NCI-H2227 (cell line): ENCODE results near the gene ZNF277.
A peak's percentile ranks its signal among the peaks of the same experiment; 100 is the strongest.

ENCODE experiments used
- DNase-seq: peaks from one replicate; lab custom pipeline; 2025; ENCODE audit not compliant: unreplicated experiment; lab: John Stamatoyannopoulos, UW

ZNF277 gene

DNA sequence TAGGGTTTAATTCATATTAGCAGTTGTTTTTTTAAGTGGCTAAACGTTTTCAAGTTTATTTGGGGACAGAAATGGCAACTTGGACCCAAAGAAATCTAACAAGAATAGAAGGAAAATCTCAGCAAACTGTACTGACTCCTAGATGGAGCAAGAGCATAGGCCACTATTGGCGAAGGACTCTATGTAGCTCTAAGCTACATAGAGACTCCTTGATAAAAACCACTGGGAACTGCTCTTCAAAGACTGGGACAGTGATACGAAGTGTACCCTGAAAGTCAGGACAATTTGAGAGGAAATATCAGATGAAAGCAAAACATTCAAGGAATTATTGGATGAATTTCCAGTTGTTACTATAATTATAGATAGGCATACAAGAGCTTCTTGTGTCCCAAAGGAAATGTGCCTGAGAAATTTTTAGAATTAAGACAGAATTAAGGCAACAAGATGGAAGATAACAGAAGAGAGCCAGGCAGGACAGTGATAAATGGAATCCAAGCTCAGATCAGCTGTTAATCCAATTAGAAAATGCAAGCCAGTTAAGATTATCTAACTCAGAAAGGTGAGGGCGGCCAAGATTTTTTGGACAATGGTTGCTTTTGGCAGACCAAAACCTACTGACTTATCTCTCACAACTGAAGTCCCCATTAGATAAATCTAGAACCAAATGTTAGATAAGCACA, 140.0 kb downstream of the ZNF277 start:
- no peak for DNase-seq

DNA sequence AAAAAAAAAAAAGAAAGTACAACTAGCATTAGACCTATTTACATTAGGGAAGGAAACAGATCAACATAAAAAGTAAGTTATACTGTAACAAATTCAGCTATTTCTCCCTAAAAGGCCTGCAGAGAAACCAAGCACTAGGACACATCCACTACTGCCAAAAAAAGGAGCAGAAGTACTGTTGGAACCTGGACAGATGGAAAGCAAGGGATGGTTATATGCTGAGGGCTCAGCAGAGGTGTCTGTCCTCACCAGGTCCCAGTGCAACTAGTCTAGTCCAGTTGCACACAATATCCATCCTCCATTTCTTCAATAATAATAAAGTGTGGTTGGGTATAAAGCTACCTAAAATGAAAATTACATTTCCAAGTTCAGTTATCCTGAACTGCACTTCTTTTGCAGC, 140.6 kb downstream of the ZNF277 start:
- DNase-seq: no peak

DNA sequence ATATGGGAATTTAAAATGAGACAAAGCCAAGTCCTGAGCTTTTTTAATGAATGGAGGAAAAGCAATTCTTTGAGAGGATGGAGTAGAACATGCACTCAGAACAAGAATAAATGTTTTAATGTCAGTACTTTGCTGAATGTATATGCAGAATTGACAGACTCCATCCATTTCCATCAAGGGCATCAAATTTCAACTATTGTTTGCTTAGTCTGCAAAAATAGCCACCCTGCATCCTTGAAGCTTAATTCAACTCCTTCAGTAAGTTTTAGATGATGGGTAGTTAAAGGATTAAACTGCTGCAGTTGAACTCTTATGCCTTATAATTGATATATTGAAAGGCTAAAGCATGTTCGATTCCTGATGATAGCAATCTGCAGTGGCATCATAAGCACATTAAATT, 144.1 kb downstream of the ZNF277 start:
- DNase-seq: no peak

DNA sequence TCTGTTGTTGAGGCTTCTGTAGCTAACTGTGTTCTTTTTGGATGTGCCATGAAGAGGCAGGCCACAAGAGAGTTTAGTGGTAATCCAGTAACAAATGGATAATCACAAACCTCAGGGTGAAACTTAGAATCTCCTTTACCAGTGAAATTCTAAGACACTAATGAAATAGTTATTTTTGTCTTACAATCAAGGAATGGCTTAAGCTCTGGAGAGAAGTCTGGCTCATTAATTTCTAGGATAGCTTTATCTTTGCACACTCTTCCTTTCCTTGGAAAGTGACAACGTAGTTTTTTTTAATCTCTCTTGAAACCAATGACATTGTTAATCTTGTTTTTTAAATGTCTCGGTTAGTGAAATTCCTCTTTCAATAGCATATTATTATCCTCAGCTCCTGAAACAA, 150.1 kb downstream of the ZNF277 start:
- no peak for DNase-seq

DNA sequence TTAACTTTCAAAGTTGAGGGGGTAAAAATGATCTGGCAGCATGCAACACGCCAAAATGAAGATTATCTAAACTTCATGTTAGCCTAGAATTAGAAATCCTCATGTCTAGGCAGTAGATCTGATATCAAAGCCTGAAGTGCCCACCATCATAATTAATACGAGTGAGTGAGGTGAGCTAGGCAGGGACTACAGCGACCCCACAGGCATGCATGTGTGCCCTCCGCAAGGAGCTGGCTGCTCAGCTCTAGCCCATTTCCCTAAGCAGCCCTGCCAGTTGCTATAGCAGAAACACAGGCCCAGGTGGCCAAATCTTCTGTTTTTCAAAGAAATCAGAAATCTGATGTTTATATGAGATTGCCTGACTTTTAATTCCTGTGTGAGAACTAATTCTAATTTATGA, 150.6 kb downstream of the ZNF277 start:
- peak; percentile 64 for DNase-seq

DNA sequence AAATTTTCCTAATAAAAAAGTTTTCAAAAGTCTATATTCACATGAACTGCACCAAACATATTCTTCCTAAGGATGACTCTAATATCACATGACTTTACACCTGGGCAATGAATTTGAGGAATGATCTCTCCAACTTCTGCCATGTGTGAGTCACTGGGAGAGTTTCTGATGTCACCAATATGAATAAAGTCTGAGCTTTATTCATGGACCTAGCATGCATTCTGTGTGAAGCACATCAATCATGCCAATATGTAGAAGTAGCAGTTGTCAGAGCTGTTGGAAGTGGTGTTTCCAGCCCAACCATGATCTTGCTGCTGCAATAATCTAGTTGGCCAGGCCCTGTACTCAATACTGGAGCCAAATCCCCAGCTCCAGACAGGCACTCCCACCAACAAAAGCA, 152.0 kb downstream of the ZNF277 start:
- DNase-seq: no peak

DNA sequence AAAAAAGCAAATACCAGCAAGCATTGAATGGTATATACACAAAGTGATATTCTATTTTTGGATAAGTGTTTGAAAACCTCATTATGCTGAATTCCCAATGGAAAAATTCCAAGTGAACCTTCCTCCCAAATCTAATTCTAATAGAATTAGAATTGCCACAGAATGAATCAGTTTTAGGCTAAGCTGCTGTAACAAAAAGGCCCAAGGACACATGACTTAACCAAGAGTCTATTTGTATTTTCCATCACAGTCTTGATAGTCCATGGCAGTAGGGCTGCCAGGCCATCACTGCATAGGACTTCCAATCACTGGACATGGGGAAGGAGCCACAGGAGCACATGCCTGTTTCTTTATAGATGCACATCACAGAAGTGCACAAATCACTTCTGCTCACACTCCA, 152.6 kb downstream of the ZNF277 start:
- DNase-seq: no peak

DNA sequence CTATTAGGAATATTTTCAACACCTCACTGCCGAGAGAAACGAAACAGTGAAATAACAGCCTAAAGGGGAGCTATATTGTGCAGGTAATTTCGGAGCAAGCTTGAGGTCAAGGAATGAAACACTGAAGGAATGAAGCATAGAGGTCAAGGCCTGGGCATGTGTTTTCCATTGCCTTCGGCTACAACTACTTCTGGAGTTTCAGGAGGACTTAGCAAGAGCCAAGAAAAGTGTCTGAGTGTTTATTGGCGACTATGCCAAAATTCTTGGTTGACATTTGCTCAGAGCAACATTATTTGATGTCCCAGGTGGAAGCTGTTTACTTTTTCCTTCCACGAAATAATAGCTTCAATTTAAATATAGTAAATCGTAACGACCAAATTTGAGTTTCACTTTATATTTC, 154.2 kb downstream of the ZNF277 start:
- DNase-seq: no peak

DNA sequence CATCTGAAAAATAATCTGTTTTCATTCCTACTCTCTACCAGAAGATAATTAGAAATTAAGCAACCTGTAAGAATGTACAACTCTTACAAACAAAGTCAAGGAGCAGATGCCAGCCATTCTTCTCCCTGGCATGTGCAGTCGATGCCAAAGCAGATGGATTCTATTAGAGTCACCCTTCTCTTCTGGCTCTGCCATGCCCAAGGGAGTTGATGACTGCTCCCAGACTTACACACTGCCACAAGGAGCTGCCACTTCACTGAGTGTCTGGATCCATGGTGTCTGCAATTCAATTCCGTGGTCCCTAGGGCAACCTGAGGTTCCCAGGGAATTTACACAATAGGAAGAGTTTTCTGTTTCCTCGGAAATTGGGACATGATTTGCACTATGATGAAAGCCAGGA, 154.7 kb downstream of the ZNF277 start:
- DNase-seq: no peak

DNA sequence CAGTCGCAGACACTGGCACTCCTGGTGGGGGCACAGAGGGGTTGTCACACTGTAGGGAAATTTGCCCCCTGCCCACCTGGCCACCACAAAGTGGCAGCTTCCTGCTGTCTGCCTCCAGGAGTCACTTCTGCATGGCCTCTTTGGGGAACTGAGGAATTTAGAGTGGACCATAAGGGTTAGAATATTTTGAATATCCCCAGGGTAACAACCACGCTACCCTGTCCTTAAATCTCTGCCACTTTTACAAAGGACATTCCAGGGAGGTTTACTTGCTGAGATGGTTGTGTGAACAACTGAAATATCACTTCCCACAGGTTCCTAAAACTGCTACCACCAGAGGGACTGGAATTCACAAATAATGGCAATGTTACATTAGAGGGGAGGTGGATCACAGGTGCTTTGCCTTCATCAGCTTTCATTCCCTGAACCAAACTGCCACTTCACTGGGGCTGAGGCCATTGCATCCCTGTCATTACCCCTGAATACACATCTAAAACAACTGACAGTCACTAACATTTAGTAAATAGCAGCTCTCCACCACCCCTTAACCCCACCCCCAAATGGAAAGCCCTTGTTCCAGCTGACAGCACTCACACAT, 155.7 kb downstream of the ZNF277 start:
- DNase-seq: peak; percentile 83

DNA sequence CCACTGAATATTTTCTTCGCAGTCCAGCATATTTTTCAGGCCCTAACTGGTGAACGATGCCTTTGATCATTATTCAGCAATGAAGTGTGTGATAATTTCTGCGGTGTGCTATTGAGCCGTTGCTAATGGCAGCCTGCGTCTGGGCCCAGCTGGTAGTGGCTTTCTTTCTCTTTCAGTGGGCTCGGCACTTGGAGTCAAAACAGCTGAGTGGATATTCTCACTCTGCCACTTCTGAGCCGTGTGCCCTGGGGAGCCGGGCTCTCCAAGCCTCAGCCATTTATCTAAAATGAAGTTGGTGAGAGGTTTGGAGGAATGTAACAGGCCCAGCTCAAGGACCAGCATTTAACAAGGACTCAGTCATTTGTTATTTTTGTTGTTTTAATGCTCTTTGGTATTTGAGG, 156.2 kb downstream of the ZNF277 start:
- DNase-seq: peak; percentile 84

DNA sequence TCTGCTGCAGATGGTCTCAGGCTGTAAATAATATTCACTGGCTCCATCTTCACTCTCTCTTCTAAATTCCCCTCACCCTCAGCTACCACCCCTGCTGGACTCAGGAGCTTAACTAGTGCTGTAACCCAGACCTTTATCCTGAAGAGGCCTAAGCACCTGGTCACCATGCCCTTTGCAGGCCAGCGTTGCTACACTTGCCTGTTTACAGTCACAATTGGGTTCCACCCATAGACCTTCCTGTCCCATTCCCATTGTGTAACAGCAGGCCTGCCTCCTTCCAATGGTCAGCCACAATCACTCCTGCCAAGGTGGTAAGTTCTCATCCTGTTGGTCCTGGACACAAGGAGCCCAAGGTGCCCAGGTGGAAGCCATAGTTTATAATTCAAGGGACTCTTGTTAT, 157.9 kb downstream of the ZNF277 start:
- no peak for DNase-seq

DNA sequence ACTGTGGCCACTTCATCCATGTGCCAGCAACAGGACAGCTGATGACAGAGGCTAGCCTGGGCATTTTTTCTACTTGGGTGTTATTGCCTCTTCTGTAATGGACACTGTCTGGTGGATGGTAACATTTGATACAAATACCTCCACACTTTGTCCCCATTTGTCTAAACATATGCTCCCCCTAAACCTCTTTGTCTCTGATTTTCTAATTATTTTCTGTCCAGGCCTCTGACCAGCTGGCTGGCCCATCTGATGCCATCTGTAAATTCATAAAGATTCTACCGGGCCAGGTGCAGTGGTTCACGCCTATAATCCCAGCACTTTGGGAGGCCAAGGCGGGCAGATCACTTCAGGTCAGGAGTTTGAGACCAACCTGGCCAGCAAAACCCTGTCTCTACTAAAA, 159.1 kb downstream of the ZNF277 start:
- no peak for DNase-seq

DNA sequence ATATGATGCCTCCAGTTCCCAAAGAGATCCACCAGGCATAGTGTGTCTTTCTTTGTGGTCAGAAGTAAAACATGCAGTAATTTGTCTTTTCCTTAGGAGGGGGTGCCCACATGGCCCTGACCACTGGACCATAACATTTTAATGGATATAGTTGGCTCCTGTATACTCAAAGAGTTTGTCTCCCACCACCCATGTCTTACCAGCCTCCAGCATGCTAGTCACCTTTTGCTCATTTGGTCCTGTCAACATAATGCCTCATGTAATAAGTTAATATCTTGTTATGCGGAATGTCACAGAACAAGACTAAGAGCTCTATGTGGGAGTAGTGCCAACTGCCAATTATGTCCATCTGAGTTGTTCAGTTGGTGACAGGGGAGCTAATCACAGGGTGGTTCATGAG, 160.4 kb downstream of the ZNF277 start:
- DNase-seq: peak; percentile 70

DNA sequence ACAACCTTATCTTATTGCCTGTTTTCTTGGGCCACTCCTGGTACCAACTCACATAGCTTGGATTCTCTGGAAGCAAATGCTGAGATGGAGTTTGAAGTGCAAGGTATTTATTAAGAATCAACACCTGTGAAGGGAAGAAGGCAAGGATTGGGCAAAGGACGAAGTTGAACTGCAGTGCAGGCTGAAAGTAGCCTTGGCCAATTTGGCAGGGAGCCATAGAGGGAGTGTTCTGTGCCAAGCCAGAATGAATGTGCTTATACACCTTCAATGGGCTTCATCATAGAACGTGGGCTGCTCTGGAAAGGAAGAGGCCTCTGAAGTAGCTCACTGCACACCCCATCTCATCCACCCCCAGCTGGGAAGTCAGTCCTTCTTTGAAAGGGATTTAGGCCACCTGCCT, 163.9 kb downstream of the ZNF277 start:
- DNase-seq: no peak

DNA sequence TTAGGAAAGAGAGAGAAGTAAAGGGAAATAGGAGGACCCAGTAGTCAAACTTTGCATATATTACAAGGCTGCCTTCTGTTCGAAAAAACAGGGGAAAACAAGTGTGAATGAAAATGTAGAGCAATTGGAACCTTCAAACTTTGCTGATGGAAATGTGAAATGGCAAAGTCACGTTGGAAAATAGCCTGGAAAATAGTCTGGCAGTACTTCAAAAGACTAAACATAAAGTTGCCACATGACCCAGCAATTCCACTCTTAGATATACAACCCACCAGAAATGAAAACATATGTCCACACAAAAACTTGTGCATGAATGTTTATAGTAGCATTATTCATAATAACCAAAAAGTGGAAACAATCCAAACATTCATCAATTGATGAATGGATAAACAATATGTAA, 165.2 kb downstream of the ZNF277 start:
- DNase-seq: no peak

DNA sequence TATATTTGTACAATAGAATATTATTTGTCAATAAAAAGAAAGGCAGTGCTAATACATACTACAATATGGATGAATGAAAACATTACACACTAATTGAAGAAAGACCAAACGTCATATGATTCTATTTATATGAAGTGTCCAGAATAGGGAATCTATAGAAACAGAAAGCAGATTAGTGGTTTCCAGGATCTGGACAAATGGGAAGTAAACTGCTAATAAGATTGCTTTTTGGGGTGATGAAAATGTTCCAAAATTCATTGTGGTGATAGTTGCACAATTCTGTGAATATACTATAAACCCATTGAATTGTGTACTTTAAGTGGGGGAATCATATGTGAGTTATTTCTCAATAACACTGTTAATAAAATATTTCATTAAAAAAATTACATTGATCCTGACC, 165.6 kb downstream of the ZNF277 start:
- DNase-seq: no peak

DNA sequence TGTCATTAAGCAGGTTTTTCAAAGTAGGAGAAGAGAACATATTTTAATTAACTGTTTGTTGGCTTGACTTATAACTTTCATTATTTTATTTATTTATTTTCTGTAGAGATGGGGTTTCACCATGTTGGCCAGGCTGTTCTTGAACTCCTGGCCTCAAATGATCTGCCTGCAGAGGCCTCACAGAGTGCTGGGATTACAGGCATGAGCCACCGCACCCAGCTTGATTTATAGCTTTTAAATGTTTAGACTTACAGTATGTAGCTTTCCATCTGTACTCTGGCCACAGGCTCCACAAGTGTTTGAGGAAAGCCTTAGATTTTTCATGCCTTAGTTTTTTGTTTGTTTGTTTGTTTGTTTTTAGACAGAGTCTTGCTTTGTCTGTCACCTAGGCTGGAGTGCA, 171.1 kb downstream of the ZNF277 start:
- DNase-seq: no peak

DNA sequence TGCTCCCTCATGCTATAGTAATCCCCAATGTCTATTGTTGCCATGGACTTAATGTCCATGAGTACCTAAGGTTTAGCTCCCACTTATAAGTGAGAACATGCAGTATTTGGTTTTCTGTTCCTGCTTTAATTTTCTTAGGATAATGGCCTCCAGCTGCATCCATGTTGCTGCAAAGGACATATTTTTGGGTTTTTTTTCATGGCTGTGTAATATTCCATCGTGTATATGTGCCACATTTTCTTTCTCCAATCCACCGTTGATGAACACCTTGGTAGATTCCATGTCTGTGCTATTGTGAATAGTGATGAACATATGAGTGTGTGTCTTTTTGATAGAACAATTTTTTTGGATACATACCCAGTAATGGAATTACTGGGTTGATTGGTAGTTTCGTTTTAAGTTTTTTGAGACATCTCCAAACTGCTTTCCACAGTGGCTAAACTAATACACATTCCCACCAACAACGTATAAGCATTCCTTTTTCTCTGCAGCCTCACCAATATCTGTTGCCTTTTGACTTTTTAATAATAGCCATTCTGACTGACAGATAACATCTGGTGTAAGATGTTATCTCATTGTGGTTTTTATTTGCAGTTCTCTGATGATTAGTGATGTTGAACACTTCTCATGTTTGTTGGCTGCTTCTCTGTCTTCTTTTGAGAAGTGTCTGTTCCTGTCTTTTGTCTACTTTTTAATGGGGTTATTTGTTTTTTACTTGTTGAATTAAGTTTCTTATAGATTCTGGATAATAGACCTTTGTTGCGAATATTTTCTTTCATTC, 175.0 kb downstream of the ZNF277 start:
- no peak for DNase-seq

DNA sequence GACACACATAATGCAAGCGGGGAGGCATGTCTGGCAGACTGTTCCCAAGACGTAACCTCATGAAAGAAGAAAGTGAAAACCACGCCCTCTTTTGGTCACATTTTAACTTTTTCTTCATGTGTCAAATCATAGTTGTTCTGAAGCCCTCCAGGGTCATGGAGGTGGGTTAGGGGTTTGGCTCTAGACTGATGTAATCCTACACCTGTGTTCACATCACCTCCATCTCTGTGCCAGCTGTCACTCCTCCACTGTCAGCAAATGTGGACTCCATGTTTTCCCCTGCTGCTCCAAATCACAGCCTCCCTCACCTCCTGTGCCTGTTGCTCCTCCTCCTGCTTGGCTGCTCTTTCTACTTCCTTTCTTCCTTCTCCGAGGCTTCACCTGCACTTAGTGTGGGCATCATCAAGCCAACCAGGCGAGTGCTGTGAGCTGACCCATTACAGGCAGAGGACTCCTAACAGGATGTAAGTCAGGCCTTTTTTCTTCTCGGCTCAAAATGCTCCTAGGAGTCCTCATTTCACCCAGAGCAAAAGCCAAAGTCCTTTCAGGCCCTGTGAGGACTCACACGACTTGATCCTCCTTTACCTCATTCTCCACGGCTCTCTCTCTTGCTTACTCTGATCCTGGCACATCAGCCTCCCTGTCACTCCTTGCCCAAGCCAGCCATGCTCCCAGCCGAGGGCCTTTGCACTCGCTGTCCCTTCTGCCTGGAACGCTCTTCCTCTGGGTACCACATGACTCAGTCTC, 177.3 kb downstream of the ZNF277 start:
- DNase-seq: no peak

DNA sequence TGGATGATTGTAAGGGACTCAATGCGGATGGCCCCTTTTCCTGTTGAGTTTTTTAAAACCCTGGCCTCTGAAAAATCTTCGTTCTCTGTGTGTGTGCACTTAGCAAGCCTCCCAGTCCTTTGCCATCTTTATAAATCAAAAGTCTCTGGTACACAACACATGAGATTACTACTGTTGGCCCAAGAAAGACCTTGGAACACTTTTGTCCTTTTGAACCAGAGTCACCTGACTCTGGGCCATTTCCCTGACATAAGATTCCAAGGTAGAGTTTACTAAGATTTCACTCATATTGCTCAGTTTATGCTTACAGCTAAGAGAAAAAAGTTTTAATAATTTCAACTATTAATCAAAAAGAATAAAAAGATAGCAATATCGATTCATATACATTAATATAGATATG, 179.0 kb downstream of the ZNF277 start:
- no peak for DNase-seq

DNA sequence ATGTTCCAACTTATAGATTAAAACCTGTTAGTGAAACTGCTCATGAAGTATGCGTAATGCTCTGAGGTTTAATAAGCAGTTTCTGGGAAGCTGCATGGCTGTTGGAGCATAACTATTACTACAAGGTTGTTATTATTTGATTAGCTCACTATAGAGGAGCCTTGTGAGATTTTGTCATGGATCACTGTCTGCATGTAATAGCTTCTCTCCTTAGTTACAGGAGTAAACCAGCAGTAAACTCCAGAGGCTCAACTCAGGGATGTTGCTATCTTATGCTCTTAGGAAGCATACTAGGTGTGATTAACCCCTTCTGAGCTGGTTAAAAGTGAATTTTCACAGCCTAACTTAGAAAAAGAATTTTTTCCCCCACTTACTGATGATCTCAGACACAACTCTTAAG, 180.1 kb downstream of the ZNF277 start:
- DNase-seq: peak; percentile 47
